ENCODE data around the gene ELL2.
"Not testable (repeated sequence)": the region's sequence is repeated elsewhere in the genome, so short reads cannot be mapped to it uniquely, and the experiment has no call there.

The ELL2 gene

DNA sequence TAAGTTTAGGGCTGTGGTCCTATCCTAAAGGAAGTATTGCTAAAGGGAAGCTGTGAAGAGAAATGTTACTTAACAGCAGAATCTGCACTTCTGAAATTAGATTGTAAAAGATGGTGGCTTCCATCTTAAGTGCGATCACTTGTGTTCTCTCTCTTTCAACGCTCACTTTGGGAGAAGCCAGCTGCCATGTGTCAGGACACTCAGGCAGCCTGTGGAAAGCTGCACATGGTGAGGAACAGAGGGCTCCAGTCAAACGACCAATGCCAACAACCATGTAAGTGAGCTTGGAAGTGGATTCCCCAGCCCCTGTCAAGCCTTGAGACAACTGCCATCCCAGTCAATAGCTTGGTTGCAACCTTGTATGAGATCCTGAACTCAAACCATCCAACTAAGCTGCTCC is 87.4 kb downstream of the ELL2 start:
- DNase-seq = no peak

DNA sequence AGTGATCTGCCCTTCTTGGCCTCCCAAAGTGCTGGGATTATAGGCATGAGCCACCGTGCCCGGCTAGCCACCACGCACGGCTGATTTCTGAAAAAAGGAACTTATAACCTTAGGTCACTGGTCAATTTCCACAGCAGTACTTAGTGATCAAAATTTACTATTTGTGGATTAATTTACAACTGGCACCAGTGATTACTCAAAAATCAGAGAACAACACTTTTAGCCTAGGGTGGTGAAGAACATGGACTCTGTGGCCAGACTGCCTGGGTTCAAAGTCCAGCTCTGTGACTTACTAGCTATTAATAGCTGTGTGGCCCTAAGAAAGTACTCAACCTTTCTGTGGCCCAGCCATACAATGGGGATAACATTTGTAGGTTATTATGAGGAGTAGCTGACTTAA is 88.3 kb downstream of the ELL2 start:
- DNase-seq = no peak

DNA sequence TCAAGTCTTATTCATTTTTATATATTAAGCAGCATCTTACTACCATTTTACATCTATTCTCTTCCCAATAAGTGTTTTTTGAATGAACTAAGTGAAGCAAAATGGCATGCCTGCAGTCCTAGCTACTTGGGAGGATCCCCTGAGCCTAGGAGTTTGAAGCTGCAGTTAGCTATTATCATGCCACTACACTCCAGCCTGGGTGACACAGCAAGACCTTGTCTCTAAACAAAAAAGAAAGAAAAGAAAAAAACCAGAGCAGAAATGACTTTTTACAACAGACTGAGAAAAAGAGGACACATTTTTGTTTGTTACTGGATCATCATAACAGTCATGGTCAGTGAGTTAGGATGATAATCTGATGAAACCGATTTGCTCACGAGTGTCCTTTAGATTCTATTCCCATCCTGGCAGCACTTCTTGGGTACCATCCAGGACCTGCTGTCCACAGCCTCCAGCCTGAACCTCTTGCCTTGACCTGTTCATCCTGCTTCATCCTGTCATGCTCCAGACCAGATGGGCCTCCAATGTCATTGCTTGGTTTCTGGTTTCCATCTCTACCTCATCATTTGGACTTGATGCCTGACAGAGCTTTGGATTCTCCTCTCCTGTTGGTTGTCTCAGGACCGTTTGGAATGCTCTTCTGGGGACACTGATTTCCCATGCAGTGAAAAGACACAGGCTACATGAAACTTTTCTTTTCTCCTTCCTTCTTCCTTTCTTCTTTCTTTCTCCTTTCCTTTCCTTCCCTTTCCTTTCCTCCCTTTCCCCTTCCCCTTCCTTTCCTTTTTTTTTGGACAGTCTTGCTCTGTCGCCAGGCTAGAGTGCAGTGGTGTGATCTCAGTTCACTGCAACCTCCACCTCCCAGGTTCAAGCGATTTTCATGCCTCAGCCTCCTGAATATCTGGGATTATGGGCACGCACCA is 89.0 kb downstream of the ELL2 start:
- no peak for DNase-seq

DNA sequence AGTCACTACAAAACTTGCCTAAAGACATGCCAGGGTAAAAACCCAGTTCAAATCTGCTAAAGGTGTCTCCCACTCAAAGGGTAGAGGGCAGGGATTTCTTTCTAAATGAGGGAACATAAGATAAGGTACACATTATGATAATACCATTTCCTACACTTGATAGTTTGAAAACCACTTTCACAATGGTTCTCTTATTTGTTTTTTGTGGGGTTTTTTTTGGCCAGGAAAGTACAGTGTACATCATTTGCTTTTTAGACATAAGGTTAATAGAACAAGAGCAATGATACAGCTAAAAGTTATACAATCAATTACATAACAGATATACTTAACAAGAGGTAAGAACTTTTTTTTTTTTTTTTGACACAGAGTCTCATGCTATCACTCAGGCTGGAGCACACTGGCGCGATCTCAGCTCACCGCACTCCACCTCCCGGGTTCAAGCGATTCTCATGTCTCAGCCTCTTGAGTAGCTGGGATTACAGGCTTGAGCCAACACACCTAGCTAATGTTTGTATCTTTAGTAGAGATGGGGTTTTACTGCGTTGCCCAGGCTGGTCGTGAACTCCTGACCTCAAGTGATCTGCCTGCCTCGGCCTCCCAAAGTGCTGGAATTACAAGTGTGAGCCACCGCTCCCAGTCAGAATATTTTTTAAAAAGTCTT is 90.4 kb downstream of the ELL2 start:
- DNase-seq = no peak

DNA sequence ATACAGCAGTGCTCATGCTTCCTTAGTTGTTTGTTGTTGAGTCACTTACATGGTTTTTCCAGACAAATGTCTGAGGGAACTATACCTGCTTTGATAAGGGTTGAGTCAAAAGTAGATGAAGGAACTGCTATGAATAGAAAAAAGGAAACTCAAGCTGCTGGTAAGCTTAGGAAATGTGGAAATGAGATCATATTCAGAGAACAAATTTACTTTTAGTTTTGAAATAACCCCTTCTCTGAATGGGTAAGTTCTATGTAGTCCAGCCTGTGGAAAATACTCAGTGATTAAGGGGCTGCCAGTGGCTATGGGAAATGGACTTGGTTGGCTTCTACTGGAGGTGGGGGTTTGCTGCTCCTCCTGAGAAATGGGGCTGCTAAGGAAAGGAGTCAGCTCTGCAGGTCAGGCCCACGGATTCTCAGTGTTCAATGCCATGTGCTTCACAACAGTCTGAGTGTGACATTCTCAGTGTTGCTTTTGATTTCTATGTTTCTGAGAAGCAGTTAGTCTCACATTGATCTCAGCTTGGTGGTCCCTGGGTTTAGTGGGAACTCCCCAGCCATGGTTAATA is 91.5 kb downstream of the ELL2 start:
- no peak for DNase-seq

DNA sequence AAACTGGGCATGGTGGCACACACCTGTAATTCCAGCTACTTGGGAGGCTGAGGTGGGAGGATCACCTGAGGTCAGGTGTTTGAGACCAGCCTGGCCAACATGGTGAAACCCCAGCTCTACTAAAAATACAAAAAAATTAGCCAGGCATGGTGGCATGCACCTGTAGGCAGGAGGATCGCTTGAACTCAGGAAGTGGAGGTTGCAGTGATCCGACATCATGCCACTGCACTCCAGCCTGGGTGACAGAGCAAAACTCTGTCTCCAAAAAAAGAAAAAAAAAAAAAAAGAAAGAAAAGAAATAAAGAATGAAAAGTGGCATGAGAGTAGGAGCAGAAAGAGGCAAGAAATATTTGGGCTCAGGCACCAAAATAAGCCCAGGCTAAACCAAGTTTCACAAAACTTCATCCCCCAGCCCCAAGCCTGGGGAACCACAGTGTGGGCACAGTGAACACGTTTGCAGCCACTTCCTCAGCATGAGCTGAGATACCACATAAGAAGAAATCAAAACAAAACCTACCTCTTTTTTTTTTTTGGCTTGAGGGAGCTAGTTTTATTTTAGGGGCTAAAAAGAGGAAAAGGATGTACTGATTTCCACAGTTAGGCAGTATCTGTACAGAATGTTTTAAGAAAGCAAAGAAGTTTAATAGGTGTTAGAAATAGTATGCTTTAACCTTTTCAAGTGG is 92.3 kb downstream of the ELL2 start:
- not testable (repeated sequence) for DNase-seq

DNA sequence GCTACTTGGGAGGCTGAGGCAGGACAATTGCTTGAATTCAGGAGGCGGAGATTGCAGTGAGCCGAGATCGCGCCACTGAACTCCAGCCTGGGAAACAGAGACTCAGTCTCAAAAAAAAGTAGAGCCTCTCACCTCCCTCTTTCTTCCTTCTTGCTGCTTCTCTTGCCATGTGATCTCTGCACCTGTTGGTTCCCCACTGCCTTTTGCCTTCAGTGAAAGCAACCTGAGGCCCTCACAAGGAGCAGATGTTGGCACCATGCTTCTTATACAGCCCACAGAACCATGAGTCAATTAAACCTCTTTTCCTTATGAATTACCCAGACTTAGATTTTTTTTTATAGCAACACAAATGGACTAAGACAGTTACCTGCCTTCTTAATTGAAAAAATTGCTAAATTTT is 93.5 kb downstream of the ELL2 start:
- DNase-seq = no peak

DNA sequence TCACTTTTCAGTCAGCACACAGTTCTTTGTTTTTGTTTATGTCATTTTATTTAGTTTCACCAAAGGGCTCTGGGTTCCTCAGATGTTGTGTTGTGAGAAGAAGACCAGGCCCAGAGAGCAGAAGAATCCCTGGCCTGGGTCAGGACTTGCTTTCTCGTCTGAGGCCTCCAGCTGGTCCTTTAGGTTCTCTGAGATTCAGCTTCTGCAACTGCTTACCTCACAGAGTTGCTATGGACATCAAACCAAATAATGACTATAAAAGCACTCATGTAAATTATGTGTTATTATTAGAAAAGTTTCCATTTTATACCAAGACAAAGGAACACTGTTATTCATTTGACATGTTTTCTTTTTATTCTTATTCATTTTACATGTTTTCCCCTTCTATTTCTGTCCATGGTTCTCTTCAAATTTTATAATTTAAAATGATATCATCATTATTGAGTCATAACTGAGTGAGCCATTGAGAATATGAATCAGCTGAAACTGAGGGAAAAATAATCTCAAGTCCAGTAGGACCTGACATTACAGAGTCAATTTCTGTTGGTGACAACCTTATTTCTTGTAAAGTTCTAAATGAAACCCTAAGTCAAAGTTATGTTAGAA is 95.1 kb downstream of the ELL2 start:
- DNase-seq = no peak

DNA sequence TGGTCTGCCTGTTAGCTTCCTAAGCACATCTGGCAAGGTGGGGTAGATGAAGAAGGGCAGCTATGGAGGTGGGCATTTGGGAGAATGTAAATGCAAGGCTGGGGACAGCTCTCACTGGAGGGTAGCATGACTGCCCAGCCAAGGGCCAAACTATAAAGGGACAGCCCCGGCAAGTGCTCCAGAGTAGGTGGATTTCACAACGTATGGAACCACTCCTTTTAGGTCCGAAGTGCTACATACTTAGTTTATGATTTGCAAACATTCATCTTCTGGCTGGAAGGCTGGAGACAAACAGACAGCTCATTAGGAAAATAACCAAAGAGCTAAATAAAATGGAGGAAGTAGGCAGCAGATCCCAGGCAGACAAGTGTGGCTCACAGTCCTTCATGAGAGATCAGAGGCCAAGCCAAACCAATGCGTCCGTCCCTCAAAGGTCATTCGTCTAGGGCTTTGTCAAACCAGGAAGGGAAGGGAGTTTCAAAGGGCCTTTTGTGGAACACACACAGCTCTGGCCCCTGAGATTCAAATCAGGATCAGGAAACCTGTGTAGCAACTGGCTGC is 96.6 kb downstream of the ELL2 start:
- DNase-seq = no peak

DNA sequence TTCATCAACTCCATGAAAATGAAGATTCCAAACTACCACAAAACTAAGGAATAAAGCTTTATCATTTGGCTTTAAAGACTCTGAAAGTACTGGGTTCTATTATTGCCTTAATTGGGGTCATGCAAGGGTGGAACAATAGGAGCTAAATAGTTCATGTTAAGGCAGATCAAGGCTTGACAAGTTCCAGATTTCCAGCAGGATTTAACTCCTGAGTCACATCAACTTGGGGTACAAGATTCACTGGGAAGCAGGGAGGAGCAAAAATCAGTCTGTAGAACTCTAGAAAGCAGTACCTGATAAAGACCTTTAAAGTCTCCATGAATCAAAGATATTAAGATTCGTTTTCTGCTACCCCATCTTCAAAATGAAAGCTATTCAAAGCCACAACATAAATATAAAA is 97.2 kb downstream of the ELL2 start:
- DNase-seq = no peak

DNA sequence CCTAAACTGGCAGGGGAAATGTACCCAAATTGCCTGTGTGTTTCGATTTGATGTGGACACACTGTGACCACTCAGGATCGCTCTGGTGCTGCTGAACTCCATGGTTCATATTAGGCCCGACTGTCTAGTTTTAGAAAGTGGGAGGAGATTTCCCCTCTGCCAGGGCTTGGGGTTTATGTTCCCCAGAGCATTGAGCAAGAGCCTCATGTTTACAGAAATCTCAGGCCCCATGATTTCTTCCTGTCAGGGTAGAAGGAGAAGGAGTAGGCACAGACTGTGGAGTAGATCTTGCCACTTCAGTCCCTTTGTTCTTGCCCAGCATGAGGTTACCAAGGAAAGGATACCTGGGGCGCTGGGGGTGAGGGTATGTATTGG is 98.3 kb downstream of the ELL2 start:
- no peak for DNase-seq

DNA sequence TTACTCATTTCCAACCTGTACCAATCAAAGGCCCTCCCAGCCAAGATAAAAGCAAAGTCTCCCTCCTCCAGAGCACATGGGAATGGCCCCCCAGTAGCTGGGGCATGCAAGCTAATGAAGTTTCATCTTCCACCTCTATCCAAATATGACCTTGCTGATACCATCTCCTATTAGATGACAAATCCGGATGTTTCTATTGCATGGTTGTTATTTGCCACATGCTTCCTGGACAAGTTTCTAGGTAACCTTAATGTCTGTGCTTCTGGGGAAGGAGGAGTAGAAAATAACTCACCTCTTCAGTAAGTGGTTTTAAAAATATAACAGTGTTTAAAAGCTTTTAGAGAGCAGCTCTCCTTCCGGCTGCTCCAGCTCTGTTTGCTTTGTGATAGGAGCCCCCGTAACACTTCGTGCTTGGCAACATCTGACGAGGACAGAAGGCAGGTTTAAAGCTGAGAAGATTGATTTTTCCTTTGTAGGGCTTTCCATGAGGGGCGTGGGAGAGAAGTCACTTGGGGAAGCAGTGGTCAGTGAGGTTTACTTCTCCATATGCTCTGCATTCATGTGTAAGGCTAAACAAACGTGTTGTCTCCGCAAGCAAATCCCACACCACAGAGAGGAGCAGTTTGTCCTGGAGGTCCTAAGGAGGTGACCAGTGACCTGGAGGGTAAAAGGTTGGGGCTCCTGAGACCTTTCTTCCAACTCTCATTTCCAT is 98.8 kb downstream of the ELL2 start:
- DNase-seq = no peak

DNA sequence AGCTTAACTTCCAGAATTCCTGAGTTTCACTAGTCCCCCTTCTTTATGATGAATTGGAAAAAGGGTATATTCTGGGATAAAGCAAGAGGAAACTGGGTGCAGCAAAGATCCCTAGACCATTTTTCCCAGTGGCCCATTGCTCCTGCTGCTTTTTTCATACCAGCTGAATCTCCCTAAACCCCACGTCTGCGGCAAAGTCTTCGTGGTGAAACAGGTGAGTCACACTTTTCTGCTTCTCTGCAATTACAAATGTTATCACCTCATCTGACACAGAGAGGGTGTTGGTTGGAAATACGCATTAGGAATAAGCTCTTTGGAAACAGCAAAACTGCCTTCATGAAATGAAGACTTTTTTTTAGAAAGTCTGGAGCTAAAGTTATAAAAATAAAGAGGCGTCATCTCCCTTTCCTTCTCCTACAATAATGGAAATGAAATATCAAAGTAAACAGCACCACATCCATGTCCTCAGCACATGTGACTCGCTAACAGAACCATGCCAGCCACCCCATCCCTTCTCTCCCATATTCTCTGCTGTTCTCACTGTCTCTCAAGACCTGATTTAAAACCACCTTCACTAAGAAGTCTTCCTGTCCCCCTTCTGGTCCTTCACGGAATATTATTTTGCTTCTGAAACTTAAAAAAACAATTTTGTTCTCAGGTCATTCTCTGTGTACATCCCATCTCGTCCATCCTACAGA is 99.6 kb downstream of the ELL2 start:
- DNase-seq = no peak

DNA sequence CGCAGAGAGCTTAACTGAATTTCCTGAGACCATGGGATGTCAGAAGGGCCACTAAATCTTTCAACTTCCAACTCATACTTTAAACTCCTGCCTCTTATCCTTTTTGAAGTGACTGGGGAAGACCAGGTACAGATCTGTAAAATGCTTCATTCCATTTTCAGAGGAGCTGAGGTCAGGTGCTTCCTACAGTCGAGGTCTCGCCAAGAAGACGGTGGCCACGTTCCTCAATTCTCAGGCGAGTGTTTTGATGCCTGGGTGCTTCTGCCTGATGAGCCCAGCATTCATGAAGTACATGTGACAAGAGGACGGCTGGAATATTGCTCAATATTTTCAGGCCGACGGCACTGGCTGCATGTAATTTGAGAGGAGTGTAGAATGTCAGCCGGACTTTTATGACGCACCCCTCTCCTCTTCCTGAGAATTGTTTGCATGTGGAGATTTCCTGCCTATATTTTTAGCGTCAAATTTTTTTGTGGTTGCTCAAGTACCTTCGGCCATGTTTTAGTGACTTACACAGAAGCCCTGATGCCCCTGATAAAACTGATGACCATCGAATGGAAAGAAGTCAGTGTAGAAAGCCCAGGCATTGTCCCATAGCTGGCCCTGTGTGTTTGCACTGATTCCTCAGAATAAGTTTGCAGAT is 100.3 kb downstream of the ELL2 start:
- peak; percentile 18 for DNase-seq

DNA sequence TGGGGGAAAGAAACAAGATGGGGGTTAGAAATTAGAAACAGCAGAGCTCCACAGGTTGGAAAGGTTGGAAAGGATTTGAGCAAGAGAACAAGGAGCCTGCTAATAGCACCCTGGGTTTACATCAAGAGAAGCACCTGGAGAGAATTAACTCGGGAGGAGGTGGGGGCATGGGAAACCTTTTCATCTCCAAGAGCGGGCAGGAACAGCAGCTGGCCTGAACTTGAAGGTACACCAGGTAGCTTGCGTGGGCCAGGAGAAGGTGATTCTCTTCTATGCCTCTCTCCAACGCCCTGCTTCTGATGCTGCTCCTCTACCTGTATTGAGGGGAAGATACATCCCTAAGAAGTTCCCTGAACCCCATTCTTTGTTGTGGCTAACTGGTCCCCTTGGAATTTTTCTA is 102.0 kb downstream of the ELL2 start:
- DNase-seq = no peak

DNA sequence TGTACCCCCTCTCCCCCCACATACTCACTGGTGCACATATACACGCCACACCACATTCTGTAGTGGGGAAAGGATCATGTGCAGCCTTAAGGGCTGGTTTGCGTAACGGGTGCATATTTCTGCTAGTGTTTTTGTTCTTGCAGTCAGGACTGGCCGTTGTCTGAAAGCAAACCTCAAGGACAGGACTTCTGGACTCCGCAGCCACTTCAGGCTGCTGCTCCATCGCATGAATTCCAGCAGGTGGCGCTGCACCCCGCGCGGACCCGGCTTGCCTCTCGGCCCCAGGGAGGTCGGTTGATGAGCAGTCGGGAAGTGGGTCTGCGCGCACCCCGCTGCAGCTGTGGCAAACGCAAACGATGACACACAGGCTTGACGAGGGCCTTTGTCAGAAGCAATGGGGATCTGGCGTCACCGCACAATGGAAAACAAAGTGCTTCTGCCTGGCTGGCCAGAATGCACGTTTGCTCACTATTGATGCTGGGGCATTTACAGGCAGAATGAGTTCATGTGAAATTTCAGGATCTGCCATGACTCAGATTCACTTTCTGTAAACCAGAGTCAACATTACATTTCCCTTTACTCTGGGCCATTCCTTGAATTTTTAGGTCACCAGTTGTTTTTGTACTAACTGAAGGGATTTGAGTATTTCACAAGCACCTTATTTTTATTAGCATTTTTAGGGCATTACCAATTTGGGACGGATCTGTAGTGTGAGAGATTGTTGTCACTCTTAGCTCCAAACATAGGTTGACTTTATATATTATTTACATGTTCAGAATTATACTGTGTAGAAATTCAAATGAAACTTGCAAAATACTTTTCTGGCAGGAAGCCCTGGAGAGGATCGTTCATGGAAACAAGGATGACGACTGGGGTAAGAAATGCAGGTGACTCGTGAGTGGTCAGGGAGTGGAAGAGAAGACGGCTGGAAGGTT is 102.7 kb downstream of the ELL2 start:
- peak; percentile 65 for DNase-seq

DNA sequence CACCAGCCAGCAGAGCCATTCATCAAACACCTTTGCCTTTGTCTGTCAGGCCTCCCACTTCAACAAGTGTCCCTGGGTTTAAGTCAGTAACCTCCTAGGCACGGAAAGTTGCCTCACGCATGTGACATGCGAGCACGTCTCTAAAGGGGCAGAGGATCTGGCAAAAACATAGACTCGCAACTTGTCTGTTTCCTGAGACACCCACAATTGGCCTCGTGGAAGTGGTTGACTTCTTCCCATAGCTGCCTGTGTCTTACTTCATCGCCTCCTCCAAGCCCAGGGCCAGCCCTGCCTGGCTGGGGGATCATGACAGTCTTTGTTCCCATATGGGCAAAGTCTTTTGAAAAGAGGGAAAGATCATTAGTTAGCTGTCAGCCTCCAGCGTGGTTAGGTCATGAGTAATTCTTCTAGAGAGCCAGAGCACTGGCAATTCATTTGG is 103.6 kb downstream of the ELL2 start:
- no peak for DNase-seq

DNA sequence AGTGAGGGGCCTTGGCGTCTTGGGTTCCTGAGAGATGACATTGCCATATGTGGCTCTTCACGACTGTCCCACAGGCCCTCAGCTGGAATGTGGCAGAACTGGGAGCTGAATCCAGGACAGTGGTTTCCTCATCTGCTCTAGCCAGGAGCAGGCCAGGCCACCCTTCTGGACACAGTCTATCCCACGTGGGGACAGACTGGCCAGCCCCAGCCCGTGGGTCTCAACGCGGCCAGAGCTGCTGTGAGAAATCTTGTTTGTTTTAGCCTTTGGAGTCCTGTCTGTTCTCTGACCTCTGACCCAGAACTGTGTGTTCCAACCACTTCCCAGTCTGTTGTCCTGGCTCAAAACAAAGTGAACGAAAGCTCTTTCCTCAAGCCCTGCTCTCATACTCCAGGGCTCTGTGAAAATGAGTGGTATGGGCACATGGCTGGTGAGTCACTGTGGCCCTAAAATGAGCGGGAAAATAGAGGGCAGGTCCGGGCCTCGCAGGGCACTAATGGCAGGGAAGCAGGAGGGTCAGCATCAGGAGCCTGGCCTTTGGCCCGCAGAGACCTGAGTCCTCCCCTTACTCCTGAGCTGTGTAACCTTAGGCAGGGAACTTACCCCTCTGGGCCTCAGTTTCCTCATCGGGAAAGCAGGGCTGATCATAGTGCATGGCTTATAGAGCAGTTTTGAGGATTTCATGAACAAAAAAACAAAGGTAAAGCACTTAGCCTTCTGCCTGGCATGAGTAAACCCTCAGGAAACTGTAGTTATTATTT is 104.3 kb downstream of the ELL2 start:
- DNase-seq = no peak

DNA sequence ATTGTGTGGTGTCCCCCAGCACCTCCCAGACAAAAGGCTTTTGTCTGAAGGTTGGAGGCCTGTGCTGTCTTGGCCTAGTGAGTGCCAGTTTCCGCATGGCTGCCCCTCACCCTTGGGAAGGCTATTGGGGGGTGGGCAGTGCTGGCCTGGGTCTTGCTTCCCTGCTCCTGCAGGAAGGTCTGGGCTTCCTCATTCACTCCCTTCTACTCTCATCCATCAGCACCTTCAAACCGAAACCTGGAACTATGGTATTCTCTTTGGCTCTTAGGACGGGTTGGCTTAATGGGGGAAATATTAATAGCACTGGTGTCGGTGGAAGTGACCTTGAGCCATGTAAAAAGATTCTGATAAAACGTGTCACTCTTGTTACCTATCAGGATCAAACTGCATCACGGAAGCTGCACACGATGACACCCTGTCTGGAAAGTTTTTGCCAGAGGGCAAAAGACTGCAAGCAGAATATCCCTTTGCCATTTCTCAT is 105.1 kb downstream of the ELL2 start:
- no peak for DNase-seq

Data from NCI-H2107 (cell line).